HG03520 (cell line): ENCODE data around the gene HAGHL.
"Not testable (repeated sequence)": the region's sequence is repeated elsewhere in the genome, so short reads cannot be mapped to it uniquely, and the experiment has no call there.

Experiments used
- ATAC-seq: cut with Tn5 transposase; IDR thresholded peaks from one replicate; pipeline ENCODE4 v1.9.1; 2021; ENCODE audit warnings: mild to moderate bottlenecking, moderate library complexity; ENCODE audit not compliant: unreplicated experiment

The HAGHL gene

GRCh38 chr16:733382-734207 lies 6.7 kb downstream of the HAGHL start:
- ATAC-seq, result no peak

DNA sequence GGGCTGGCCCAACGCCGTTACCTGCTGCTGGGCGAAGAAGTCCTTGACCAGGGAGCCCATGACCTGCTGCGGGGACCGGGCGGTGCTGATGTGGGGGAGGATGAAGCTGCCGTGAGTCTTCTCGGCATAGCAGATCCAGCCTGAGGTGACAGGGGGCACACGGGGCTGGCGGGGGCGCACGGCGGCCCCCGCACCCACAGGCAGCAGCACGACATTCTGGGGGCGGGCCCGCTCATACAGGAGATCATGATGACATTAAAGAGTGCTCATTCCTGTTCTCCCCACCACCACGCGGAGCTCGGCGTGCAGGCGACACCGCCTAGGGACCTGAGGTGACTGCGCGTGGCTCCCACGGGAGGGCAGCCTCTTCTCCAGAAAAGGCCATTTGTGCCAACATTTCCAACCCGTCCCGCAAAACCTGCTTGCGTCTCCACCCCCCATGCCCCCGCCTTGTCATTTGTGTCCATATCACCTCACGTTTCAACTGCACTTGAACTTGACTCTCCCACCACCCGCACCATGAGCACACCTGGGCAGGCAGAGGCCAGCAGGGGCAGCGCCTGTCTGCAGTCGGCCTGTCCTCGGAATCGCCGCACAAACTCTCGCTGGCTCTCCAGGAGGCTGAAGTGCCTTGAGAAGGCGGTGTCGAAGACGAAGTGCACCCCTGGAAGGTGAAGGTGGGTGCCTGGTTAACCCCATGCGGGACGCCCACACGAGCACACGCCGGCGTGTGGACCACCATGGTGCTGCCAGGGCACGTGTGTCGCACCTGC lies 7.5 kb downstream of the HAGHL start:
- no peak for ATAC-seq

- ATAC-seq, result no peak
Observed at GRCh38 chr16:734981-735881, 8.3 kb downstream of the HAGHL start.

DNA sequence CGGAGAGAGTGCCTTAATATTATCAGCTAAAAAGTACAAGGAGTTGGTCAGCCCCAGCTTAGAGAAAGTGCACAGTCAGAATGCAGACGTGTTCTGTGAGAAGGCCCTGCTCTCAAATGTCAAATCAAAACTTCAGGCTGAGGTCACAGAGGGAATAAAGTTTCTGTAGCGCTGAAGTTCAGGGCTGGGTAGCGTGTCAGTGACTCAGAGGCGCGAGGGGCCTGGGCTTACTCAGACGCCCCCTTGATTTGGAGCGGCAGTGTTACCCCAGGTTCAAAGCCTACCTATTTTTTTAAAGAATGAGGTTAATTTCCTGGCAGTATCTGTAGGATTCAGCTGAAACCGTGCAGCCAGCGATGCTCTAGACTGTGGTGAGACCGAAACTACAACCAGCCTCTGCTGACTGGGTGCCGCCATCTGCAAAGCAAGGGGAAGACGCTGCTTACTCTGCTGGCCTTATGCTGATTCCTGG lies 9.1 kb downstream of the HAGHL start:
- no peak for ATAC-seq

GRCh38 chr16:736936-737481 lies 10.1 kb downstream of the HAGHL start:
- no peak for ATAC-seq

GRCh38 chr16:739560-740458 lies 12.9 kb downstream of the HAGHL start:
- no peak for ATAC-seq

DNA sequence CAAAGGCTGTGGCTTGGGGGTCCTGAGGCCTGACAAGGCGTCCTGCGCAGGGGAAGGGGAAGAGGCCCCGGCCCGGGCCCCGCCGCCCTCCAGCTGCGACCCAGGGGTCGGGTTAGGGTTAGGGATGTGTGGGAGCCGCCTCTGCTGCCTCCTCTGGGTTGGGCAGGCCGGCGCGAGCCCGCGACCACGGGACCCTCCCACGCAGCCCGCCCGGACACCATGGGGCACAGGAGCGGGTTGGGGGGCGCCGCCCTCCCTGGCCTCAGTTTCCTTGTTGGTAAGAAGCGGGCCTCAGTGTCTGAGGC lies 13.5 kb downstream of the HAGHL start:
- ATAC-seq, result peak; percentile 4

DNA sequence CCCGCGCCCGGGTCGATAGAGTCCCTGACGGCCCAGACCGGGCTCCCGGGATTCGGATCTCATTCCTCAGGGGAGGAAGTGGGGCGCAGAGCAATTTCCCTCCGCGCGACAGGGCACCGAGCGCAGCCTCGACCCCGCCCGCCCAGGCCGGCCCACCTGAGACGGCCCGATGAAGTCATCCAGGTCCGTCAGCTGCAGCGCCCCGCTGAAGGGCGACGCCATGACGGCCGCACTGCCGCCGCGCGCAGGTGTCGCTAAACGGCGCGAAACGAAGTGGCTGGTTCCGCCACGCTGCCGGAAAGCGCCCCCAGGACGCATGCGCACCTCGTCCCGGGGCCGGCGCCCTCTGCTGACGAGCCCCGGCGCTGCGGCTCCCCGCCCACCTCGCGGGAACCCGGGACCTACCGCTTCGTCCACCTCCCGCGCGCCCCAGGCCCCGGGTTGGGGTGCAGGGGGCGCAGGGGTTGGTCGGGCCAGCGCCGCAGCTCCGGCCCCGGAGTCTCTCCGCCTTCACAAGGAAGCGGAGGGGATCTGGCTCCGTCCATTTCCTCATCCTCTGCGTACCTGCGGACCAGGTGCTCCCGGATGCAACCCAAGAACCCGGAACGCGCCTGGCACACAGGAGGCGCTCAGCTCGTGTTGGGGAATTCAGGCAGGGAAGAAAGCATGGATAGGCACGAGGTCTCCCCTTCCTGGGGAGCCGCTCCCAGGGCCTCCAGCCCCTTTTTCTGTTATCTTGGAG lies 14.0 kb downstream of the HAGHL start, which contains the start of gene CIAO3:
Gene CIAO3 (minus strand): TSS at position 234 of the 742 bp plus-strand sequence. CDS start 12 bp downstream, at position 222.
- peak; percentile 62 for ATAC-seq

DNA sequence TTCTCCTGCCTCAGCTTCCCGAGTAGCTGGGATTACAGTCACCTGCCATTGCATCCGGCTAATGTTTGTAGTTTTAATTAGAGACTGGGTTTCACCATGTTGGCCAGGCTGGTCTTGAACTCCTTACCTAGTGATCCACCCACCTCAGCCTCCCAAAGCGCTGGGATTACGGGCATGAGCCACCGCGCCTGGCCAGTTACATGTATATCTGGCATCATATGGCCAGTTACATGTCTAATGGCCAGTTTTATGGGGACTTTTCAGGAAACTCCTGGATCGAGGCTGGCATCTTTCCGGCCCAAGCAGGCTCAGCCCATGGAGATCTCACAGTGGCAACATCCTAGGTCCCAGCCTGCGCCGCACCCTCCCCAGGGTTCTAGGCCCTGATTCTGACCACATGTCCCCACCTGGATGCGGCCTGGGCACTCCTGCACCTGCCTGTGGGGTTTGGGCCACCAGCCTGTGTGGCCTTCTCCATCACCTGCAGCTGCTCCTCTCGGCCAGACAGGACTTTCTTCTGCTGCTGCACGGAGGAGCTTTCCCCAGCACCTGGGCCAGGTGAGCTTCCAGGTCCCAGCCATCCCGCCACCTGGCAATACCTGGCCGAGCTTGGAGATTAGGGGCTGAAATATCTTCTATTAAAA lies 15.2 kb downstream of the HAGHL start:
- no peak for ATAC-seq

- ATAC-seq, result not testable (repeated sequence)
Observed at GRCh38 chr16:742894-743293, 16.0 kb downstream of the HAGHL start.

GRCh38 chr16:743794-744500 lies 17.0 kb downstream of the HAGHL start:
- no peak for ATAC-seq

DNA sequence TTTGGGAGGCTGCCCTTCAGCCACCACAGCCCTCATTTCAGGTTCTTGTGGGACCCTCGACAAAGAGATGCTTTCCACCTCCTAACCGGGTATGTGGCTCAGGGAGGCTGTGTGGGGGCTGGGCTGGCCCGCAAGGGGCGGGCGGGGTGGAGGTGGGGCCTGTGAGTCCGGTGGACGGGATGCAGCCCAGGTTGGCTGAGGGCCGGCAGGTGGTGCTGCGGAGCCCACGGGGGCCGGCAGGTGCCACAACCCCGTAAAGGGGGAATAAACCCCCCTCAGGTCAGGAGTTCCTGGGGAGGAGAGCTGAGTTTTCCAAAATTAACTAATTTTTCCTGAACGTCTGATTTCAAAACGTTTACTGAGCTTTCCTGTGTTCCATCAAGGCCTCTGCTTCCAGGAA lies 18.8 kb downstream of the HAGHL start:
- no peak for ATAC-seq

GRCh38 chr16:746637-747036 lies 19.7 kb downstream of the HAGHL start:
- ATAC-seq, result no peak

- ATAC-seq, result no peak
Observed at GRCh38 chr16:747978-748746, 21.3 kb downstream of the HAGHL start.

GRCh38 chr16:749010-749409 lies 22.1 kb downstream of the HAGHL start:
- no peak for ATAC-seq

DNA sequence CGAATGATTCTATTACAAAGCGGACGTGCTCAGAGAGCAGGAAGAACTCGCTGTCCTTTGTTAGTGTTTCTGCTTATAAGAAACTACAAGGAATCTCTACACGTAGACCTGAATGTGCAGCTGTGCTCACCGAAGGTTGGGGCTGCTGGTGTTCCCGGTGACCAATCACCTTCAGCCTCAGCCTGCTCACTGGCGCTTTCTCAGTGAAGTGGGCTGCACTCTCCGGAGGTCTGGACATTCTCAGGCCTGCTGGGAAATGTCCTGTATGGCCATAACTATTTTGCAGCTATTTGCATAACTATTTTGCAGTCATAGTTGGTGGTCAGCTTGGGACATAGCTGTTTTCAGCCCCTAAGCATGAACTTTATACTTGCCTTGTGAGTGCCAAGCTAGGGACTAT lies 23.6 kb downstream of the HAGHL start:
- ATAC-seq, result no peak
